RPMI7951 (cell line): ENCODE results near the gene ZNF598. TPM values are rescaled to one million over a fixed set of nuclear protein-coding genes. Genes with fewer than 3 reads are reported as not detected.
"Not testable (repeated sequence)": the region's sequence is repeated elsewhere in the genome, so short reads cannot be mapped to it uniquely, and the experiment has no call there.

Experiments used
- DNase-seq: peaks from one replicate; pipeline ENCODE4 v3.0.0-alpha.2; 2012; ENCODE audit warnings: low read depth
- total RNA-seq: library from RNA; depleted of rRNA; stranded (reverse); fragments of >200 nt; shearing (Covaris generic); gene quantifications from 2 replicates; pipeline ENCODE4 v1.2.3, GENCODE V29; 2014

ZNF598 gene
- total RNA-seq, 1 experiment from 2014 or later, result 9.7 TPM

- DNase-seq, result no peak
These were observed 32.4 kb downstream of the ZNF598 start for GRCh38 chr16:1976951-1977874.

GRCh38 chr16:1976216-1976520 lies 33.5 kb downstream of the ZNF598 start:
- DNase-seq, result no peak

GRCh38 chr16:1975432-1976215 lies 34.0 kb downstream of the ZNF598 start:
- no peak for DNase-seq

- DNase-seq, result no peak
These were observed 35.2 kb downstream of the ZNF598 start for GRCh38 chr16:1974157-1975070.

GRCh38 chr16:1973461-1974156 lies 36.0 kb downstream of the ZNF598 start:
- DNase-seq, result no peak

- DNase-seq, result no peak
These were observed 37.1 kb downstream of the ZNF598 start for GRCh38 chr16:1972490-1972877.

GRCh38 chr16:1971796-1972489 lies 37.7 kb downstream of the ZNF598 start, which contains the start of gene TBL3:
Gene TBL3 (plus strand): TSS chr16:1972053. CDS start chr16:1972165, 112 bp downstream.
- peak; percentile 92 for DNase-seq

- no peak for DNase-seq
These were observed 41.3 kb downstream of the ZNF598 start for GRCh38 chr16:1968146-1968953.

- no peak for DNase-seq
These were observed 43.2 kb downstream of the ZNF598 start, which contains the start of gene RNF151 for GRCh38 chr16:1966460-1966859. Gene RNF151 (plus strand): TSS chr16:1966856. CDS start chr16:1966882, 26 bp downstream.

GRCh38 chr16:1965396-1966001 lies 44.1 kb downstream of the ZNF598 start:
- DNase-seq, result no peak

GRCh38 chr16:1964506-1965395 lies 44.9 kb downstream of the ZNF598 start, which contains the start of gene RPS2:
Gene RPS2 (minus strand): TSS chr16:1964826. CDS start chr16:1964625, 201 bp downstream.
- DNase-seq, result peak; percentile 96

- peak; percentile 44 for DNase-seq
These were observed 45.7 kb downstream of the ZNF598 start for GRCh38 chr16:1963806-1964505.

- DNase-seq, result not testable (repeated sequence)
These were observed 47.2 kb downstream of the ZNF598 start for GRCh38 chr16:1962161-1963153.

- DNase-seq, result no peak
These were observed 48.0 kb downstream of the ZNF598 start for GRCh38 chr16:1961651-1962067.

- peak; percentile 40 for DNase-seq
These were observed 48.7 kb downstream of the ZNF598 start for GRCh38 chr16:1960665-1961630.
